GM18502 (cell line): Measurements from ENCODE around the gene KCNH2.

Experiments
- ATAC-seq: cut with Tn5 transposase; IDR thresholded peaks from one replicate; pipeline ENCODE4 v1.9.1; 2021; ENCODE audit warnings: mild to moderate bottlenecking; ENCODE audit not compliant: unreplicated experiment, poor library complexity

The KCNH2 gene

DNA sequence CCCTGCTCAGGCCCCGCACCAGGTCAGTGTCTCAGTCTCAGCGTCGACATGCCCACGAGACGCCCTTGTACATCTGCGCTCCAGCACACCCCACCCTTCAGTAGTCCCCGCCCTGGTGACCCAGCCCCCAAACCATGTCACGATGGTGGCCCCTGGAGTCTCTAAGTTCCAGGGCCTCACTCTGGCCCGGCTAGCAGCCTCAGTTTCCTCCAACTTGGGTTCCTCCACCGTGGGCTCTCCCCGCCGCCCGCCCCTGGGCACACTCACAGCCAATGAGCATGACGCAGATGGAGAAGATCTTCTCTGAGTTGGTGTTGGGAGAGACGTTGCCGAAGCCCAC is 27.0 kb downstream of the KCNH2 start:
- no peak for ATAC-seq

DNA sequence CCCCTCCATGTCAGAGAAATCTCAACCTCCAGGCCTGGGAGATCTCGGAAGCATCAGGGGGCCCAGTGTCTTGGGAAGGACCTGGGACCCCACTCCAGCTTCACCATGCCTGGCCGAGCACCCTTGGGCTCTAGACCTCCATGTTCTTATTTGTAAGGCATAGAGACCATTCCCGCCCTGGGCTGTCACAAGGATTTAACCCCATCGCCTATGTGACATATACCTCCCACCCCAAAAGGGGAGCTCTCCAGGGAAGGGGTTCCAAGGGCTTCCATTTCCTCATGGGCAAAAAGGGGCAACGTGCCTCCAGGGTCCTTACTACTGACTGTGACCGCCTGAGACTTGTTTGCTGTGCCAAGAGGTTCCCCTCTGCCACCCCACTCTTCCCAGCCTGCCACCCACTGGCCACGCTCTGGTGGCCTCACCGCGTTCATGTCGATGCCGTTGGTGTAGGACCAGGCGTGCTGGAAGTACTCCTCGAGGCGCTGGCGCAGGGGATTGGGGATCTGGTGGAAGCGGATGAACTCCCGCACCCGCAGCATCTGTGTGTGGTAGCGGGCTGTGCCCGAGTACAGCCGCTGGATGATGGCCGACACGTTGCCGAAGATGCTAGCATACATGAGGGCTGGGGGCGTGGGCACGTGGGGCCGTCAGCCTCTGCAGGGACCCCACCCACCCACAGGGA is 27.5 kb downstream of the KCNH2 start:
- ATAC-seq = no peak

DNA sequence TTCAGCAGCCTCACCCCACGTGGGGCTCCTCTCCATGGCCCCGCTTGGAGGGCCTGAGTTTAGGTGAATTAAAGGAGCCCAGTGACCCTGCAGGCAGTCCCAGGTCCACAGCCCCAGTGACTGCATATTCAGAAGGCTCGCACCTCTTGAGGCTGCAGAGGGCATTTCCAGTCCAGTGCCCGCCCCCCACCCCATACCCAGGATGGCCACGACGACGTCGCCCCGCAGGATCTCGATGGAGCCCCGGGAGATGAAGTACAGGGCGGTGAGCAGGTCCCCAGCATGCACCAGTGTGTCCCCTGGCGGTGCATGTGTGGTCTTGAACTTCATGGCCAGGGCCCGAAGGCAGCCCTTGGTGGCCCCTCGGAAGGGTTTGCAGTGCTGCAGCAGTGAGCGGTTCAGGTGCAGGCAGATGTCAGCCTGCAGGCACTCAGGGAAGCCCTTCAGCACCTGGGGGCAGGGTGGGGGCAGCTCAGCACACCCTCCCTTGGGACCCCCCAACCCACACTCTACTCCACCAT is 28.1 kb downstream of the KCNH2 start:
- no peak for ATAC-seq

DNA sequence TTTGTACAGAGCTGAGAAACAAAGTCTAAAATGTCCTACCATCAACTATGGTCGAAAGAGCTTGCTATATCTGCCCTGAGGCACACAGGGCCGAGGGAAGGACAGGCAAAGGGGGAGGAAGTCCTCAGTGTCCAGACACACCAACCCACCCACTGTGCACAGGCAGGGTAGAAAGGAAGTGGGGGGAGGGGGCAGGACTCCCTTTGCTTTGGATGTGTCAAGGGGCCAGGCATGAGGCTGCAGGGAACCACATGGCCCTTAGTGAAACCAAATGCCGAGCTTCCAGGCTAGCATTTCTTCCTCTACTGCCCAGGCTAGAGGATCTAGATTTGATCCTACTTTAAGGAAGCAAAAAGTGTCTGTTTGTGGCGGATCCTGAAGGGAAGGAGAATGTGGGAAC is 28.6 kb downstream of the KCNH2 start:
- ATAC-seq = no peak

DNA sequence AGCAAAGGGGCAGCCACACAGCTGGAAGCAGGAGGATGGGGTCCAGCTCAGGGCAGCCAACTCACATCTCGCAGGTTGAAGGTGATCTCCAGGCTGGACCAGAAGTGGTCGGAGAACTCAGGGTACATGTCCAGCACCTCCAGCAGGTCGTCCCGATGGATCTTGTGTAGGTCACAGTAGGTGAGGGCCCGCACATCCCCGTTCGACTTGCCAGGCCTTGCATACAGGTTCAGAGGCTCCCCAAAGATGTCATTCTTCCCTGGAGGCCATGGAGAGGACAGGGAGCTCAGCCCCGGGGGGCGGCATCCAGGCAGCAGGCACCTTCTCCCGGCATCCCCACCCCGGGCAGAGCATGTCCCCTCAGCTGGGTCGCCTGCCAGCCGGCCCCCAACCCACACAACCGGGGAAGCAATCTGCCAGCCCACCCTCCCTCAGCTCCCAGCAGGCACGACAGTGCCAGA is 29.3 kb downstream of the KCNH2 start:
- ATAC-seq = no peak

DNA sequence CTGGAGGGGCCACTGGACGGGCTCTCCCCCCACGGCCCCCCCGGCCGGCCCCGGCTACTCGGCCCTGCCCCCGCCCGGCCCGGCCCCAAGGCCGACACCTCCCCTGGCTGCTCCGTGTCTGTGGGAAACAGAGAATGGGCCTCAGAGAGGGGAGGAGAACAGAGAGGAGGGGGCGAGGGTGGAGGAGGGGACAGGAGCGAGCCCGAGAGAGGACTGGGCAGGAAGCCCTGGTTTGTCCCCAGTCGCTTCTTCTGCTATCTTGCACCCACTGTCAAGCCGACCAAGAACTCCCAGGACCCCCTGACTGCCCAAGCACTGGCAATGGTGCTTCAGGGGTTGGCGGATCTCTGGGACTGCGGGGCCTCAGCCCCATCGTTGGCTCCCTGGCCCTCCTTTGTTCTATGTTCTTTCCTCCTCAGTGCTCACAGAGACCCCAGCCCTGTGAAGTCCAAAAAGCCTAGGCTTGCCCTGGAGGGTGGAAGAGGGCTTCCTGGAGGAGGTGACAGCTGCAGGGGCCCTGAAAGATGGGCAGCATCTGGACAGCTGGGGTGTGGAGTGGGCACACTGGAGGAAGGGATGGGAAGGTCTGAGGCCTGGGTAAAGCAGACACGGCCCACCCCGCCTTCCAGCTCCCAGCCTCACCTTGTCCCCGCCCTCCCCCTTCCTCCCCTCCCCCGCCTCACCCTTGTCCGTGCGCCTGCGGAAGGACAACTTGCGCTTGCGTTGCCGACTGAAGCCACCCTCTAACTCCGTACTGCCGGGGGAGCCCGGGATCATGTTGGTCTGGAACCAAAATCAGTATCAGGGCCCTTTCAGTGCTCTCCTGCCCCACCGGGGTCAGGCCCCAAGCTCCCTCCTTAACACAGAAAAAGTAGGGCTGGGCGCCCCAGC is 30.1 kb downstream of the KCNH2 start:
- no peak for ATAC-seq

DNA sequence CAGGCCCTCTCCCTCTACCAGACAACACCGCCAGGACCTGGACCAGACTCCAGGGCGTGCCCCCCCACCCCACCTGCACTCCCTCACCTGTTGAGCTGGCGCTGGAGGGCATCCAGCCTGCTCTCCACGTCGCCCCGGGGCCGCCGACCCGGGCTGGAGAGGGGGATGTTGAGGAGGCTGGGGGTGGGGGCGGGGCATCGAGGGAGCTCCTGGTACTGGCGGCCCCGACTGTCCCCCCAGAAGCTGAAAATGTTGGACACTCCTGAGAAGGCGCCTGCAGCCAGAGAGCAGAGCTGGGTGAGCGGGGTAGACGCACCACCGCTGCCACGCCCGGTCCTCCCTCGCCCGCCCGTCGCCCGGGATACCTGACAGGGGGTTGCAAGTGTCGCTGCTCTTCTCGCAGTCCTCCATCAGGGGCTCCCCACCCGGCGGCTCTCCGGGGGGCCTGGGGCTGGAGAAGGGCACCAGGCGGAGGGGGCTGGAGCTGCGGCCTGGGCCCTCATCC is 30.8 kb downstream of the KCNH2 start:
- no peak for ATAC-seq

DNA sequence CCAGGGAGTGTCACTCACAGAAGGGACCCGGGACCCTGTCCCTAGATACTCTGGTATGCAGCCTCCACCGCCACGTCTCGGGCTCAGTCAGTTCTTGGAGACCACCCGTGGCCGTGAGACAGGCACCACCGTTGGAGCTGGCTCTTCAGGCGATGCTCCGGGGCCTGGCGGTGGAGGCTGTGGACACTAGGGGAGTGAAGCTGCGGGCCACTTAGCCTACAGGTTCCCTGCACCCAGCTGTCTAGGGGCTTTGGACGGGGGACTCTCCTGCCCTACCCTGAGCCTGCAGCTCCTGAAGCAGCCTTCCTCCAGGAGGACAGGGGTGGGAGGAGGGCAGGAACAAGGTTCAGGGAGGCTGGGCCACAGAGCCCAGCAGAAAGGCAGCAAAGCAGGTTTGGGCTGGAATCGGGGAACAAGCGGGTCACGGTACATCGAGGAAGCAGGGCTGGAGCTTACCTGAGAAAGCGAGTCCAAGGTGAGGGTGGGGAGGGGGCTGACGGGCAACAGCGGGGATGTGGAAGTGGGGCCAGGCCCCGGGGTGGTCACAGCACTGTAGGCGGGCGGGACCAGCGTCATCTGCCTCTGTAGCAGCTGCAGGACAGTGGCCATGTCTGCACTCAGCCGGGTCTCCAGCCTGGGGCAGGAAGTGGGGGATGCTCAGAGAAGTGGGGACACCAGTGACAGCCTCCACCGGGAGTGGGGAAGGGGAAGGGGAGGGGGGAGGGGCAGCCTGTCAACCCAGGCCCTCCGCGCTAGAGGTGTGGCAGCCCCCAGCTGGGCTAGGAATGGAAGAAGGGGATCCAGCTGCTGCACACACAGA is 31.5 kb downstream of the KCNH2 start:
- ATAC-seq = no peak

DNA sequence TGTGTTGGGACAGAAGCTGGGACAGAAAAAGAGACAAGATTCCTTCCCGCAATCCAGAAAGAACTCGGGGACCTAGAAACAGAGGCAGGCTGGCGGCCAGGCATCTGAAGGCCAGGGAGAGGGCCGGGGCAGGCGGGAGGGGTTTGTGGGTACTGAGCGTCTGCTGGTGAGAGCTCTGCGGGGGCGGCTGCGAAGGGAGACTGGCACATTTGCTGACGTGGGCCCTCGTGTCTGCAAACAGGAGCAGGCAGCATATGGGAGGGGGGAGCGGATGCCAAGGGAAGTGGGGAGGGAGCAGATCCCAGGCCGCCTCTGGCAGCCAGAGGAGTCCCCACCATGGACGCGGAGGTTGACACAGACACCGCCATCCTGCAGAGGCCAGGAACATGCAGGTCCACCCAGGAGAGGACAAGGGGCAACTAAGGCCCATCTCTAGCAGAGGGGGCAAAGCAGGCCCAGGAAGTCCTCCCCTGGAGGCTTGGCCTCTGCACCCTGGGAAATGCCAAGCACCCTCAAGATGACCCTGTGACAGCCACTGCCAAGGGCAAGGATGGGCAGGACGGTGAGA is 32.2 kb downstream of the KCNH2 start:
- no peak for ATAC-seq

DNA sequence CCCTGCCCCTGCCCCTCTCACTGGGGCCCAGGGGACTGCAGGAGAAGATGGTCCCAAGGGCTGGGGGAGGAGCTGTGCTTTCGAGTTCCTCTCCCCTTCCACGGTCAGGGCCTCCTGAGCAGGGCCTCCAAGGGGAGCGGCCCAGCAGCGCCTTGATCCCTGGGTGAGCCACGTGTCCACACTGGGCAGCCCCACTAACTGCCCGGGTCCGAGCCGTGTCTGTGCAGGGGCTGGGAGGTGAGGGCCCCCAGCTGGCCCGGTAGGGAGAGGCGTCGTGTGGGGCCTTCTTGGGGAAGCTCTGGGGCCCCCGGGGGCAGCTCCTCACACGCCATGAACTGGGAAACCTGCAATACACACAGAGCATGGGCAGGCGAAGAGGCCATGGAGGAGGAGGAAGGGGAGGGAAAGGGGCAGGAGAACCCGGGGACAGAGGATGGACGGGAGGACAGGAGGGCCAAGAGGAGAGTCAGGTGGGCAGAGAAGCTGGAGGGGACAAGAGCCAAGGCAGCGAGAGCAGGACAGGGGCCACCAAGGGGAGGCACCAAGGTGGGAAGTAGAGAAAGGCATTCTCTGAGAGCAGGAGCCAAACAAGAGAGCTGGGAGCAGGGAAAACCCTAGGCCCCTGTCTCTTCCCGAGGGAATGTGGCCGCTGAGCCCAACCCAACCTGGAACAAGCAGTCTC is 32.8 kb downstream of the KCNH2 start:
- no peak for ATAC-seq

DNA sequence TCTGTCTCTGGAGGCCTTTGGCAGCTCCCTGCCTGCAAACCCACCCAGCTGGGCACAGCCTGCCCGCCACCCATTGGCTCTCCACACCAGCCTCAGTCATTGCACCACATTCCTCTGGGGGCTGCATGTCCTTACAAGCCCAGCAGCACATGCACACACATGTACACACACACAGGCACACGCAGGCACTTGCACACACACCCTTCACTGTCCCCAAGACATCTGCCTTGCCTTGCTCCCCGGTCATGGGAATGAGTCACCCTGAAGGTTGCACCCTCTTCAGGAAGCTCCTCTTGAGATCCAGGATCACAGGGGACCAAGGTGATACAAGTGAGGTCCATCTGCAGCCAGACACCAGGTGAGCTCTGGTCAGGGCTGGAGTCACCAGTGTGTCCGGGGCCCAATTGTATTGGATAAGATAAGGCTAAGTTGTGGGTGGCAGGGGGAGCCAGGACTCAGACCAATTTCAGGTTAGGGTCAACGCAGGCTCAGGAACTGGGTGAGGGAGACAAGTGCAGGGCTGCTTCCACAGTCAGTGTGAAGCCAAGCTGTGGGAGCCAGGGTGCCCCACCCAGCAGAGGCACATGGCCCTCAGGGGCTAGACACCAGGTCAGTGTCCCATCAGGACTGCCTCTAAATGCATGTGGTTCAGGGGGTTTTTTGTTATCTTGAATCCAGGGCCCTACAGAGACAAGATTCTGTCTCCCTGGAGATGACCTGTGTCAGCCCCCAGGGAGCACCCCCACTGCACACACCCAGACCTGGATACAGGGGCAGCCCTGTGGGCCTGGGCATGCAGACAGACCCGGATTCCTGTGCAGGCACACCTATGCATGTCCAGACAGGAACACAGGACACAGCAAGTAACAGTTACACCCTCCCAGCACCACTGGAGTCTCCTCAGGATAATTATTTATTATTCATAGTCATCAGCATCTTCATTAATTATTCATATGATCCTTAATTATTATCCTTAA is 33.8 kb downstream of the KCNH2 start:
- ATAC-seq = no peak

DNA sequence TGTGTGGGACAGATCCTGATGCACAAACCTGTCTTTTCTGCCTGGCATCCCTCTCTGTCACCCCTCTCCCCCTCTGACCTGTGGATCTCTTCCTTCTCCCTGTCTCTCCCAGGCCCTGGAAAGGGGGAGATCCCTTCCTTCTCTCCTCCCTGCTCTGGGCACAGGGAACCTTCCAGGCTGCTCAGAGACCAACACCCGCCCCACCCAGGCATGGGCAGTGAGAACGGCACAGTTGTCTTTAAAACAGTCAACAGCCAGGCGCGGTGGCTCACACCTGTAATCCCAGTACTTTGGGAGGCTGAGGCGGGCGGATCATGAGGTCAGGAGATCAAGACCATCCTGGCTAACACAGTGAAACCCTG is 34.7 kb downstream of the KCNH2 start:
- ATAC-seq = no peak

DNA sequence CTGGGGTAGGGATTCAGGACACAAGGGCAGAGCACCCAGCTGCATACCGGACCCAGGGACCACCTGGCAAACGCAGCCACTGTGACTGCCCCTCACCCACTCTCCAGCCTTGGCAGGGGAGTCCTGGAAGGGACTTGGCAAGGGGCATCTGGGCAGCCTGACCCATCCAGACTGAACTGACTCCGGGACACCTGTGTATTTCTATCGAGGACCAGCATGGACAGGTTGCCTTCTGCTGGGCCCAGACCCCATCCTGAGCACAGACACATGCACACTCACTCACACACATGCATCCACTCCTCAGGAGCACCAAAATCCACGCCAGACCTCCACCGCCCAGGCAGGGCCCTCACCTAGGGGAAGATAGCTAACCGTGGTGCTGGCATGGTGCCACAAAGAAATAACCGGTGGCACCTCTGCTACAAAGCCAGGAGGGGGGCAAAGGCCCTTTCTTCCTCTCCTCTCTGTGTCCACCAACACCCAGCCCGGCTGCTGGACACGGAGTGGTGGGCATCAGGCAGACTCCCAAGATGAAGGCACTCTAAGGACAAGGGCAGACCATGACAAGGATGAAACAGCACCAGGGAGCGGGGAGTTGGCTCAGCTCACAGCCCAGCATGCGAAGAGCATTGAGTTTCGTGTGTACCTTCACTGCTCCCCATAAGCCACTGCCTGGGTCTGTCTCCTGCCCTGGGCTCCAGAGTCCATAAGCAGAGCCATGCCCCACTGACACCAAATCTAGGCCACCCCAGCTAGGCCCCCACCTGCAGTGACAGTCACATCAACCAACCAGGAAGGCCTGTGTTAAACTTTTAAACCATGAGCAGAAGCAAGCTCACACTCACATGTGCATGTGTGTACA is 35.3 kb downstream of the KCNH2 start:
- no peak for ATAC-seq

DNA sequence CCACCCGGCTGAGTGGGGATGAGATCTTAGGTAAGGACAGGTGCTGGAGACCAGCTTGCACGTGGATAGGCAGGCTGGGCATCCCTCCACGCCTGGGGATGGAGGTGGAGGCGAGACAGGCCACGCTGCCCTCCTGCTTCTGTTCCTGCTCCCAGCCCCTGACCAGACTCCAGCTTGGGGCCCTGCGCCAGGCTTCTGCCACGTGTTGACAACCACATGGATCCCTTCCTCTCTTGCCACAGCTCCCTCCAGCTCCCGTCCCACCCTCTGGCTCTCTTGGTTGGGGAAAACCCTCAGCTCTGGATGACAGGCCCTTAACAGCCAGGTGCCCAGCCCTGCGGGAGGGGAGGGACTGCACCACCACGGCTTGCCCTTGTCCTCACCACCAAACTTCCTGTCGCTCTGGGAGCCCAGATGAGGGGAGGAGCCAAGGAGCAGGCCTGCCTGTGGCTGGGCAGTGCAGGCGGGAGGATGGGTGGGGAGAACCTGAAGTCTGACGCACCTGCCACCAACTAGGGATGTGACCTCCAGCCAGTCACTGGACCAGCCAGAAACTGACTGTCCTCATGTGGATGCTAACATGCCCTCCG is 36.0 kb downstream of the KCNH2 start:
- no peak for ATAC-seq

DNA sequence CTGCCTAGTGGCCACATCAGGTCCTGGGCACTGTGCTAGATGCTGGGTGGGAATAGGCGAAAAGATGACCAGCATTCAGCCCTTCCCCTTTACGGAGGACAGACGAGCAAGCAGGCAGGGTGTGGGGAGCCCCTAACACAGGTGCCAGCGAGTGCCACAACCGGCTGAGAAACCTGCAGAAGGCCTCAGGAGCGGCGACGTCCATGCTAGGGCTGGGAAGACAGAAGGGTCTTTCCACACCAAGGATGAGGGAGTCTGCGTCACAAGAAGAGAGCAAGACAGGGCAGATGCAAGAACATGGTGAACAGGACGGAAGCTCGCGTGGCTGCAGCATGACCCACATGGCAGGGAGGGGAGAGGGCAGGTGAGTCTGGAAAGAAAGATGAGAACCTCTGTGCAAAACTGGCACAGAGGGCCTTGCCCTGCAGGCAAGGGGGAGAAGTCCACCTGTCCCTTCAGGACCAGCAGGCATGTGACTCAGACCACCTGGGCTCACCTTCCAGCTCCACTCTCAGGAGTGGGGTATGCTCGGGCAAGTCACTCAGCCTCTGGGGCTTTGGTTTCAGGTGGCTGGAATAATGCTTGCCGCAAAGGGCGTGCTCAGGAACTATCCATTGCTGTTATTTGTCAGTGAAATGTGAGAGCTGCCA is 36.6 kb downstream of the KCNH2 start:
- ATAC-seq = no peak

DNA sequence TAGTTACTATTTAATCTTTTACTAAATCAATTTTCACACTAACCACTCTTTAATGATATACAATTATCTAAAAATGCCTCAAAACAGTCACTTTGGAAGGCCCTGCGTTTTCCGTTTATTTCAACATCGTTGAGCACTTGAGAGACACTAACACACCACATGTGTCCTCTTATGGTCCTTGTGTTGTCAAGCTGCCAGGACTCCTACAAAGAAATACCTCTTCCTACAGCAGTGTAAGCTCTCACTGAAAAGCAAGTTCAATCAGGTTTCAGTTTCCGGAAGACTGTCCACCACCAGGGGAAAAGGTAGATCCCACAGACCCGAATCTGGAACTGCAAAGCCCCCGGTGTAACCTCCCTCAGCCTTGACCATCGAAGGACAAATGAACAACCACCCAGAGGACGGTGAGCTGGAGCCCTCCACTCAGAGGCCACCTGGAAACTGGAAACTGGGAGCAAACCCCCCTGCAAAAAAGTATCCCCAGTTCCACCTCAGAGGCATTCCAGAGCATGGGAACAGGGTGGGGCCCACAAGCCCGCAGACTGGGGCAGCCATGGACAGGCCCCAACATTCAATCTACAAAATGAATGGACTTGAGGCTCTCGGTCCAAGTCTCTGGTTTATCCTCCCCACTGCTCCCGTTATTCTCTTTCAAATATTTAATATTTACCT is 37.6 kb downstream of the KCNH2 start:
- ATAC-seq = no peak
